GM18498 (cell line): Measurements from ENCODE around the gene PDE8B.

Experiments
- ATAC-seq: cut with Tn5 transposase; IDR thresholded peaks from one replicate; pipeline ENCODE4 v1.9.1; 2021; ENCODE audit warnings: mild to moderate bottlenecking, moderate library complexity; ENCODE audit not compliant: unreplicated experiment

Gene PDE8B

DNA sequence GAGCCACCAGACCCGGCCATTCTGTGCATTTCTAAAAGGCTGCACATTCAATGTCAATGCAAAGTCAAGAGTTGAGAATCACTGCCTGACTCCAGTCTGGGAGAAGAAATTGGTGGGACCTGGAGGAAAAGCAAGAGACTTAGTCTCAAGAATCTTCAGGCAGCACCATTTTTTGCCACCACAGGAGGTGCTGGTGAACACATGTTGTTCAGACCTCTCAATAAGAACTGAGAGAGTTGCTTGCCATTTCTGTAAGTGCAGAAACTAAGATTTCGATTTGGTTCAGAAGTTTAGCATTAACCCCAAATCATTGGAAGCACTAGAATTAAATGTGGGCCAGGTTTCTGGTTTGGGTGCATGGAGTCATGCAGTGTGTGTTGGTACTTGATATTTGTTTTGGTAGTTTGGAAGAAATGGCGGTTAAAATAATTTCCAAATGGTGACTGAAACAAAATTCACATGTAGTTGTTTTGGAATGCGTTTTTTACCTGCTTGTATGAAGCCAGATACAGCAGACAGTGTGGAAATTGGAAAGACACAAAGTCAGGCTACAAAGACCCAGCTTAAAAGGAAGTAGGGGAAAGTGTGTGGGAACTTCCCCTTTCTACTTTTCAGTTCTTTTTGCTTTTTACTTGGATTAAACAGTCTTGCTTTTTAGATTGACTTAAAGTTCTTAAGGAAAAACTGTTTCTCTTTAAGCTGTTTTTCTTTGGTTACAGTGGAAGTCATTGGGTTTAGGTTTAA lies 20.4 kb downstream of the PDE8B start:
- no peak for ATAC-seq

DNA sequence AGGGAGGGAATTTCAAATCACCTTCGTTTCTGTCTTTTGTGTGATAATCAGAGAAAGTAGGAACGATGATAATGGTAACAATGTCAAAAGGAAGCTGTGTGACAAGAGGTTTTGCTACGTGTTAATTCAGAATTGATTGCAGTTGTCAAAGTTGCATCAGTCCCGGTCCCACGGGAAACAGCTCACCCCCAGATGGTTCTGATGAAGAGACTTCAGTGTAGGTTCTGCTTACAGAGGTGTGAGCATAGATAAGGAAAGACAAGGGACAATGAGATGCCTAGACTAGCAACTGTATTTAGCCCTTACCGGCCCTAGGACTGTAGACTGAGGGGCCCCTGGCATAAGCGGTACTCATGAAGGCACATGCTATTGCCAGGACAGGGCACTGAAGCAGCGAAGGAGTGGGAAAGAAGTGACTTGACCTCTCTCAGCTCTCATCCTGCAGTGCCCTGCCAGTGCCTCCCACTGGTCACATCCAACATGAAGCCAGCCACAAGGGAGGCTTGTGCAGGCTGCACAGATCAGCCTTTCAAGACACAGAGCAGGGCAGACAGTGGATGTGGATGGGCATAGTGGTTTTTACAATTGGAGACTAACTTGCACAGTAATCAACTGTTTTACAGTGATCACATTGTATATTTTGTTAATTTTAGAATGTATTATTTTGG lies 21.1 kb downstream of the PDE8B start:
- no peak for ATAC-seq

DNA sequence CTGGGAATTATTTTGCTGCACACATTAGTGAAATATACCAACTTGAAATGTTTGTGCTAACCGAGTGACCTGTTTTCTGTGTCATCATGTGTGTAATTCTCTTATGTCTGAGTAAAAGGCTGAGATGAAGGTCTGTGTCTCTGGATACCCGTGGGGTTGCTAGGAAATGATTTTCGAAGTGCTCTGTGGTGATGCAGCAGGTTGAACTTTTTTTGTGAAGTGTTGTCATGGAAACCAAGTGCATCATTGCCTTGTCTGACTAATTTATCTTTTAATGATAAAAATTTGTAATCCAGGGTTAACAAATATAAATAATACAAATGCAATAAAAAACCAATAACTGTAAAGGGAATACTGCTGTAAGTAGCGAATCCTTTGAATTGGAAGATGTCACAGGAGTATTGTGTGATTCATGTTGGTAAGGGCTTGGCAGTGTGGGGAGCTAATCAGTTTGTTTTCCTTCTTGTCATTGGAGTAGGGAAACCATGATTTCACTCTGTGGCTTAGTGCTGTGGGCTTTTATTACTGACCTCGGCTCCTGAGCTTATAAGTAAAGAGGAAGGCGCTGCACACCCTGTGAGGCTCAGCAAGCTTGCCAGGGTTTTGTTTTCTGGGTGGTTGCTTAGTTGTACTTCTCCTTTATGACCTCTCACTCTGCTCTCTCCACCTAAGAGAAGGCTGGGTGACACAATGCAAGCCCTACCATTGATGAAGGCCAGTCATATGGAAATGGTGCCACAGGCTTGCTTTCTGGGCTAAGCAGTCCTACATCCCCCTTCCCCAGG lies 22.3 kb downstream of the PDE8B start:
- no peak for ATAC-seq

DNA sequence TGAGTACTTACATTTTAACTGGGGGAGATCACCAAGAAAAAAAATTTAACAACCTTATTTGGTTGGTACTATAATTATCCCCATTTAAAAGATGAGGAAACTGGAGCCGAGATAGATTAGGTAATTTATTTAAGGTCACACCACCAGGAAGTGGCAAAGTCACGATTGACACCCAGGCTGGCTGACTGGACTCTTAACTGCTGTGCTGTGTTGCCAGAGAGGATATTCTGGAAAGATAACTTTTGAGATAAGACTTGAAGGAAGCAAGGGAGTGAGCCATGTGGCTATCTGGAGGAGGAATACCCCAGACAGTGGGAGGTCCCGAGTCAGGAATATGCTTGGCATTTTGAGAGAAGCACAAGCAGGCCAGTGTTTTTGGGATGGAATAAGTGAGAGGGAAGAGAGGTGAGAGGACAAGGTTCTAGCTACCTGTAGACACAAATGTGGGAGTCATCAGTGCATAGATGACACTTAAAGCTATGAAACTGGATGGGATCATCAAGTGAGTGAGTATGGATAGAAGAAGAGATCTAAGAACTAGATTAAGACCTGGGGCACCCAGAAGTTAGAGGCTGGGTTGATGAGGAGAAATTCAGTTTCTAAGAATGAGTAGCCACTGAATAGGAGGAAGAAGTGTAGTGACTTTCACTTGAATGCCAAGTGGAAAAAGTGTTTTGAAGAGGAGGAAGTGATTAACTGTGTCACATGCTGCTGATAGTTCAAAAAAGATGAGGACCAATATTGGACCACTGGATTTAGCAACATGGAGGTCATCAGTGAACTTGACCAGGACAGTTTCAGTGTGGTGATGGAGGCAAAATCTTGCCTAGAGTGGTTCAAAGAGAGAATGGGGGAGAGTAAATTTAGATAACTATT lies 25.6 kb downstream of the PDE8B start:
- no peak for ATAC-seq

DNA sequence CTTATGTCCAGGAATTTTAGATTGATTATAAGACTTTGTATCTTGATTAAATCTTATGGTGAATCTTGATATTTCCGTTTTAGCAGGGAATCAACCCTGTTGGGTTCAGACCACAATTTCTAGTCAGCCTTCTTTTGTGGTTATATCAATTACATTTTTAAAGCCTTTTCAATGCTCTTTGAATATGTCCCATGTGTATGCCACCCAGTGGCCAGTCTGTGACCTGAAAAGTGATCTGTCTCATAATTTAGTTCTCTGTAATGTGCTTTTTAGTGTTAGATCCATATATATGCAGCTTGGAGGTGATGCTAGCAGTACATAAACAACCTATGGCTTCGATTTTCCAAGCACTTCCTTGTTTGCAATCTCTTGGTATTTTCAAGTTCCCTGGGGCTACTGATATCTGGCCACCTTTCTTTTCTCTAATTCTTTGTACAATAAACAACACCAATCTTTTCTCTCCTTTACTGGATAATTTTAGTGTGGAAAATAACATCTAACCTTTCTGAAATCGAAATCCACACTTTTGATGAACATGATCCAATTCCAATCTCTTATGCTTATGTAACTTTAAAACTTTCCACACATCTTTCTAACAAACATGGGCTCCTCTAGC lies 28.8 kb downstream of the PDE8B start:
- ATAC-seq: no peak

DNA sequence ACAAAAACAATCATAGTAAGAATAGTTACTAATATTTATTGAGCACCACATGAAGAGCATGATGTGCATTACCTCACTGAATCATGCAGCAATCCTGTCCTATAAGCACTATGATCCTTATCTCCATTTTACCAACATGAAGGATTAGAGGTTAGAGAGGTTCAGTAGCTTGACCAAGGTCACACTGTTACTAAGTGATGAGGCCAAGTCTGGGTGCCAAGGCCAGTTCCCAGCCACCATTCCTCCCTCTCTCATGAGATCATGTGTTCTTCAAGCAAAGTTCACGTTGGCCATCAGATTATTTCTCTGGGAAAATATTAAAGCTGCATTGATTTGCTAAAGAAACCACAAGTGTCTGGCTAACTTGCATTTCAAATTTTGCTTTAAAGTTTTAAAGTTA lies 31.0 kb downstream of the PDE8B start:
- no peak for ATAC-seq

DNA sequence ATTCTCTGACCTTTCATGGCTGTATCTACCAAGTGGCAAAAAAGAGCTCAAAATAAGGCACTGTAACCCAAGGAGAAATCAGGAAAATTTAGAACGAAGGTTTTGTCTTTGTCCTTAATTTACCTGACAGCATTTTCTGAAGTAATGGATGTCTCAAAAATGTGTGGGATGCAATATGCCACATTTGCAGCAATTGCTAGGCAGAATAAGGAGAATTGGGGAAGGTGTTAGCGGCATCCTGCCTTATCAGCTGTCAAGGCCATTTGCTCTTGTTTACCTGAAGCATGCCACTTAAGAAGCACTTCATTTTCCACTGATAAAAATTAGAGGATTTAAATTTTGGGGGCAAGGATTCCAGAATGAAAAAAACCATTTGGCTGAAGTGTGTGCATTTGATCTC lies 39.0 kb downstream of the PDE8B start:
- ATAC-seq: no peak

DNA sequence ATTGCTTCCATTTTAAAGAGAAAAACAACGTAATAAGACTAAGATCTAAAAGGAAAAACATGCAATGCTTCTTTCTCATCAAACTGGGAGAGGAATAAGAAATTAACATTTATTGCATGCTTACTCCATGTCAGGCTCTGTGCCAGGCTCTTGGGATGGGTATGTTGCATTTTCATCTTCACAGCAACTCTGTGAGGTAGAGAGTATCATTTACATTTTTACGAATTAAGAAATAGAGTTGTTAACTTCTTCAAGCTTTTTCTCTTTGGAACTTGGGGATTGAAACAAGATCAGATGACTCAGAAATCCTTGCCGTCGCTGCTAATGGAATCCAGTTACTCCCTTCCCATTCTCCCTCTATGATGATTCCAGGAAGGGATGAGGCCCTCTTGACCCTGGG lies 39.5 kb downstream of the PDE8B start:
- no peak for ATAC-seq

DNA sequence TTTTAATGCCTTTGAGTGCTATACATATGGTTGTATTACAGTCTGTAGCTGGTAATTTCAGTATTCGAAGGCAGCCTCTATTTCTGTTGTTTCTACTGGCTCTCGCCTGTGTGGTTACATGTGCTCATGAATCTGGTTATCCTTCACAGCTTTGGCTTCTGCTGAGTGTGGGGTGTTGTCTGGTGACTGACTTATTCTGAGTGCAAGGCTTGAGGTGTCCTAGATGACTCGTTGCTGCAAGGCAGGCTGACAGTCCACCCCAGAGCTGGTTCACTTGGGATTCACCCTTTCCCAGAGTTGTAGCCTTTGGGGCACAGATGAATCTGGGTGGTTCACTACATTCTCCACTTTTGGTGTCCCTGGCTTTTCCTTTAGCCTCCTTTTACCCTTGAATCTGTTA lies 41.4 kb downstream of the PDE8B start:
- no peak for ATAC-seq

DNA sequence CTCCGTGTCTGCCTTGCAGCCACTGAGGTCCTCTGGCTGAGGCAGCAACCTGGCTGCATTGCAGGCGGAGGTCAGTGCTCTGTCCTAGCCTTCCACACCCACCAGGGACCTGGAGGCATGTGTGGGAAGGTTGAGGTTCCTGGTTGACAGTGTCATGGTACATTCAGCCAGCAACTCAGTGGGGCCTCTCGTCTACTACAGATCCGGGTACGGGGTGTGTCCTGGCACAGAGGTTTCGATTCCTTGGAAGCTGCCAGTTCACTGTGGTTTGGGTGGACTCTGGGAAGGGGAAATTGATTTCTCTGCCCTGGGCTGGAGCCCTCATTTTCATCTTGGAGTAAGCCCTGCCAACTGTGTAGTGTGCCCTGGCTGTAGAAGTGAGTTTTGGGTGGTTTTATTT lies 45.1 kb downstream of the PDE8B start:
- no peak for ATAC-seq

DNA sequence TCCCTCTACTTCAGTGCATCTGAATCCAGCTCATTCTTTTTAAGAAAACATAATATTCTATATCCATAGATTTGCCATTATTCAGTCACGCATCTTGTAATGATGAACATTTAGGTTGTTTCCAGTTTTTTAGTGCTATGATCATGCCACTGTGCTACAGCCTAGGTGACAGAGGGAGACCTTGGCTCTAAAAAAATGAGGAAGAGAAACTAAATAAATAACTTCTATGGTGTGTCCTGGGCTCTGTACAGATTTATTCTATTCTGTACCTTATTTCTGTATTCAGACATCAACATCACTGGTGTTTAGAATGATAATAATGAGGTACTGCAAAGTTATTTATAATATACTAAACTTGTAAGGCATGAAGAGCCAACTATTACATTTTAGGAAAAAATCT lies 45.9 kb downstream of the PDE8B start:
- no peak for ATAC-seq

DNA sequence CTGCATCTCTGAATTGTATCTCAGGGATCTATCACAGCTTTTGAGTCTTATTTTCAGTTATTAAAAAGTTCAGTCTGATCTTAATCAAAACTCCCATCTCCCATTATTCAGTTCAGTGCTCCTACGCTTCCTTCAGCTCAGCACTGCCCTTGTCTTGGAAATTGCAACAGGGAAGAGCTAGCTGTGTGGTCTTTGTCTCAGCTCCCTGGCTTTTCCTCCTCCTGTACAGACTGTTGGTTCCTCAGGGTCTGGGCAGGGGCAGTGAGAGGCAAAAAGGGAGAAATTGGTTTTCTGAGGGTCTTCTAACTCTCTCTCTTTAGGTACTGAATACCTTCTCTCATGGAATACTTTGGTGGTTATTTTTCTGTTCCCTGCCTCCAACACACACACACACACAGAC lies 48.2 kb downstream of the PDE8B start:
- ATAC-seq: no peak

DNA sequence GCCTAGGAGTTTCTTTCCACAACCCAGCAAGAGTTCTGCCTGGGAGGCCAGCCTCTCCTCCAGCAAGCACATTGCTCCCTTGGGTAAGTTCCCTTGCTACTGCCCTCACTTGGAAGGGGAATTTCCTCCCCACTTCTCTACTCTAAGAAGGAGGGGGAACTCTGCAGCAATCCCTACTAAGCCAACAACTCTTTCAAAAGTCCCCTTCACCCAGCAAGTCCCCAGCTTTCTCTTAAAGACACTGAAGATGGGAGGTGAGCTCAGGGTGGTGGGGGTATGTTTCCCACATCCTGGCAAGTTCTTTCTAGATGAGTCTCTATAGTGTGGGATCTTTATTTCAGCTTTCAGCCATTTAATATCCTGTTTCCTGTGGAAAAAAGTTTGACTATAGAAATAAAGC lies 49.0 kb downstream of the PDE8B start:
- no peak for ATAC-seq

DNA sequence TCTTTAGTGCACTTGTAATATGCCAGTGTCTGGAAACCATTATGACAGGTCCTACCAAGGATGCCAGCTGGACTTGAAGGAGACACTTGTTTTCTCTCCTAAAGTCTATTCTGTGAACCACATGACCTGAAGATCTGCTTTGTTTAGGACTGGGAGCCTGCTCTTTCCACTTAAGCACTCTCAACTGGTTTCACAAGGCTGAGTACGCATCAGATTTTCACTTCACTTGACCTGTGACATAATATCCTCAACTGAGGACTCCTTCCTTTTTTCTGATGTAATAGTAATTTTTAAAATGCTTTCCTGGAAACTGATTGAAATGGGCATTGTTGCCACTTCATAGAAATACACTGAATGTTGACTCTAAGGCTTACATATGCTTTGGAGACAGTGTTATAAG lies 52.2 kb downstream of the PDE8B start:
- no peak for ATAC-seq

DNA sequence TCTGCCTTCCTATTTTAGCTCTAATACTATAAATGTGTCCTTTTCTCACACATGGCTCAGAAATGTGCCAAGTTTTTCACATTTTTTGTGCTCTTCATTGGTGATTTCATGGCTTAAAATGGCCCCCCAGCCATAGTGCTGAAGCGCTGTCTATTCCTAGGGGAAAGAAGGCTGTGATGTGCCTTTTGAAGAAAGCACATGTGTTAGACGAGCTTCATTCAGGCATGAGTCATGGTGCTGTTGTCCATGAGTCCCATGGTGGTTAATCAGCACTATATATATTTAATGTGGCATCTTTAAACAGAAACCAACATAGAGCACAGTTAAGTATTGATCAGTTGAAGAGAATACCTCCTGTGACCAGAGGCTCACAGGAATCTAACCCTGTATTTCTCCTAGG lies 55.8 kb downstream of the PDE8B start:
- ATAC-seq: no peak

DNA sequence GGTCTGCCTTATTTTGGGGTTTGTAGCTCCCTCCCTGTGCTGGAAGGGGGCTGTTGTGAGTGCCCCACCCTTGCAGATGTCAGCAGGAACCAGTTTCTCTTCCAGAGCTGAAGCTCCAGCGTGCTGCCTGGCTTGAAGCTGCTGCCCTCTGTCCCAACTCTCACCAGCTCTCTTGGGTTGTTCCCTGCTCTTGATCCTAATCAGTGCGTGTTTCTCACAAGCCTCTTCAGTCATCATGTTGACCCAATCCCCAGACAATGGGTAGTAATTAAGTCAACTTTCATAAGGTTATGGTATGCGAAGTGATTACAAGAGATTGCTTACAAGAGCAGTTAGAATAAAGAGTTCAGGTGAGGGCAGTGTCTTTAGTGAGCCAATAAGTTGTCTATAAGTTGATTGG lies 57.0 kb downstream of the PDE8B start:
- no peak for ATAC-seq

DNA sequence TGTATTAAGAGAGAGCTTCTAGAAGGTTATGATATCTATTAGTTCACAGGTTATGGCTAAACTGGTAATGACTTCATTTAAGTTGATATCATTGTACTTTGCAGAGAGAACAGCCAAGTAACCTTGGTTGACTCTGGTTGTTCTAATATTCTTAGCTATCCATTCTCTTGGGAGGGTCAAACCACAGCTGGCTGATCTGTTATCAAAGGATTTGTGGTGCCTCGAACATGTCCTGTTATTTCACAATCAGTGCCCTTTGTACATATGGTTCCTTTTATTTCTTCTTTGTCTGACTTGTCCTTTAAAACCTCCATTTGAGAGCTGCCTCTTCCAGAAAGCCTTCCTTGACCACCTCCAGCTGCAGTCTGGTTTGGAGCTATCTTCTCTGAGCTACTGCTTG lies 61.7 kb downstream of the PDE8B start:
- no peak for ATAC-seq

DNA sequence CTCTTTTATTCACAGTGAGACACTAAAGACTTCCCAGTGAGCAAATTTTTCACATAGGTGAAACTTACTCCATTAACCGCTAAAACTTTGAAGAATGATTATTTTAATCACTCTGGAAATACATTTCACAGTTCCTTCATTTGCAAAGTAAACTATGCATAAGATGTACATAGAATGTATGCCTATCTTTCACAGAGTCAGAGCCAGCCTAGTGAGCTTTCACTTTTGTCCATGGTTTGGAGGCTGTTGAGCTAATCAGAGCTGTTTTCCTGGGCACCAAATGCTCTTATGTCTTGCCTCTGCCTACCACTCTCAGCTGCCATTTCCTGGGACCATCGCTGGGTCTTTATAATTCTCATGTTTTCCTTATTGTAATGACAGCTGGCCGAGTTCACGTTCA lies 67.3 kb downstream of the PDE8B start:
- no peak for ATAC-seq

DNA sequence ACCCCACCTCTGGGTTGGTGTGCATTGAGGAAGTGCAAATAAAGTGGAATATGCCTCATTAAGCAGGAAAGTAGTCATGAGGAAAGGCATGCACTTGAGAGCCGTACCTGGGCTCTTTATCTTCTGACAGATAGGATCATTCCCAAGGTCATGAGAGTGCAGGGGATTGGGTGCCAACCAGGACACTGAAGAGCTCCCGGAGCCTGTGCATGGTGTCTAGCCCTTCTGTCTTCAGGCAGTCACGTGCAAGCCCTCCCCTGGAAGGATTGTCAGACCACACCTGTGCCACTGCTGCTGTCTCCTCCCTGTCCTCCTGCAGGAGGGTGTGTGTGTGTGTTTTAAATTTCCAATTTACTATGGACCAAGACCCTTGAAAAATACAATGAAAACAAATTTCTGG lies 69.6 kb downstream of the PDE8B start:
- no peak for ATAC-seq

DNA sequence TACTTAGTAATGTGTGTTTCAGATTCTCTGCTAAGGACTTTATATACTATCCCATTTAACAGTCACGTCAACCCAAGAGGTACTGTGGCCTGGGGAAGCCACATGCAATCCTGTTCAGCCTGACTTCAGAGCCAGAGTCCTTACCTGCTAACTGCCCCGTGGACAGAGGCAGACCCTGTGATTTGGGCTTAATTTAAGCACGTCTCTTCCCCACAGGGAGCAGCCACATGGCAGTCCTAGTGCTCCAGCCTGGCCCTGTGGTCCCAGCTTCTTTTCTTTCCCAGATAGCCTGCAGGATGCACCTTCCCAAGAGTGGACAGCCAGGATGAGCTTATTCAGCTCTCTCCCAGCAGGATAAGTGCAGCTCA lies 71.5 kb downstream of the PDE8B start:
- no peak for ATAC-seq
